Prostate gland (tissue), 2 donors: ENCODE results near the gene PARVB.

Experiments
- CTCF ChIP-seq, 4 experiments: fragments of 200-600 bp in 2 of 4; fragments of 450-650 bp in 2 of 4; sonication (generic) in 2 of 4; IDR thresholded peaks; 1 replicate in 3 of 4; 2 replicates in 1 of 4; pipeline ENCODE4 v1.5.1; 2016 to 2019; ENCODE audit warnings: antibody characterized with exemption in 4 of 4, mild to moderate bottlenecking in 2 of 4, moderate library complexity in 2 of 4
- POLR2A ChIP-seq: fragments of 450-650 bp; IDR thresholded peaks from one replicate; pipeline ENCODE4 v1.6.1; 2016; ENCODE audit warnings: antibody characterized with exemption, mild to moderate bottlenecking

- no peak for TF ChIP-seq POLR2A
- no peak for TF ChIP-seq CTCF (IDR thresholded peaks at IDR 0.05)
These were observed 180.8 kb downstream of the PARVB start for GRCh38 chr22:44204739-44205515.
